HL-60 (cell line): ENCODE results near the gene AP3S1.

ENCODE experiments used
- POLR2AphosphoS5 ChIP-seq: IDR thresholded peaks from 2 replicates; pipeline ENCODE4 v1.6.1; 2012; ENCODE audit warnings: low read depth
- TF ChIP-seq, protein P1 (sequence below): IDR thresholded peaks from one replicate; pipeline ENCODE4 v1.5.1; 2011; ENCODE audit warnings: low read length, control low read depth, inconsistent platforms; ENCODE audit not compliant: insufficient read depth
- TF ChIP-seq, protein P2 (sequence below): IDR thresholded peaks from 2 replicates; pipeline ENCODE4 v1.6.1; 2012; ENCODE audit warnings: low read depth; ENCODE audit not compliant: insufficient replicate concordance

DNA sequence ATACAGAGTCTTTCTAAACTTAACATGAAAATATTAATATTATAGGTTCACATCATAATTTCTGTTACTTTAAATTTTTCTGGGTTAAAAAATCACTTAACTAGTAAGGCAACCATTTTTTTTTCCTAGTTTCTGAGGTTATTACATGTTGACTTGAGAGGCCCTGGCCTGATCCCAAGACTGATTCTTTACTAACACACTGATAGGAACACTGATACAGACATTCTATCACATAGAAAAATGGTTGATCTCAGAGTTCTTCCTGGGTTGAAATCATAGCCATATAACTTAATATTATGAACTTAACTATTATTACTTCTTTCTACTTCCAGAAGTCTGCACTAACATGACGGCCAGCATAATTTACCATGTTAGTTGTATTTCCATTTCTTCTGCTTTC is 43.0 kb downstream of the AP3S1 start:
- TF ChIP-seq, protein P1, sequence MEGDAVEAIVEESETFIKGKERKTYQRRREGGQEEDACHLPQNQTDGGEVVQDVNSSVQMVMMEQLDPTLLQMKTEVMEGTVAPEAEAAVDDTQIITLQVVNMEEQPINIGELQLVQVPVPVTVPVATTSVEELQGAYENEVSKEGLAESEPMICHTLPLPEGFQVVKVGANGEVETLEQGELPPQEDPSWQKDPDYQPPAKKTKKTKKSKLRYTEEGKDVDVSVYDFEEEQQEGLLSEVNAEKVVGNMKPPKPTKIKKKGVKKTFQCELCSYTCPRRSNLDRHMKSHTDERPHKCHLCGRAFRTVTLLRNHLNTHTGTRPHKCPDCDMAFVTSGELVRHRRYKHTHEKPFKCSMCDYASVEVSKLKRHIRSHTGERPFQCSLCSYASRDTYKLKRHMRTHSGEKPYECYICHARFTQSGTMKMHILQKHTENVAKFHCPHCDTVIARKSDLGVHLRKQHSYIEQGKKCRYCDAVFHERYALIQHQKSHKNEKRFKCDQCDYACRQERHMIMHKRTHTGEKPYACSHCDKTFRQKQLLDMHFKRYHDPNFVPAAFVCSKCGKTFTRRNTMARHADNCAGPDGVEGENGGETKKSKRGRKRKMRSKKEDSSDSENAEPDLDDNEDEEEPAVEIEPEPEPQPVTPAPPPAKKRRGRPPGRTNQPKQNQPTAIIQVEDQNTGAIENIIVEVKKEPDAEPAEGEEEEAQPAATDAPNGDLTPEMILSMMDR, result no peak
- TF ChIP-seq POLR2AphosphoS5, result no peak
- TF ChIP-seq, protein P2, sequence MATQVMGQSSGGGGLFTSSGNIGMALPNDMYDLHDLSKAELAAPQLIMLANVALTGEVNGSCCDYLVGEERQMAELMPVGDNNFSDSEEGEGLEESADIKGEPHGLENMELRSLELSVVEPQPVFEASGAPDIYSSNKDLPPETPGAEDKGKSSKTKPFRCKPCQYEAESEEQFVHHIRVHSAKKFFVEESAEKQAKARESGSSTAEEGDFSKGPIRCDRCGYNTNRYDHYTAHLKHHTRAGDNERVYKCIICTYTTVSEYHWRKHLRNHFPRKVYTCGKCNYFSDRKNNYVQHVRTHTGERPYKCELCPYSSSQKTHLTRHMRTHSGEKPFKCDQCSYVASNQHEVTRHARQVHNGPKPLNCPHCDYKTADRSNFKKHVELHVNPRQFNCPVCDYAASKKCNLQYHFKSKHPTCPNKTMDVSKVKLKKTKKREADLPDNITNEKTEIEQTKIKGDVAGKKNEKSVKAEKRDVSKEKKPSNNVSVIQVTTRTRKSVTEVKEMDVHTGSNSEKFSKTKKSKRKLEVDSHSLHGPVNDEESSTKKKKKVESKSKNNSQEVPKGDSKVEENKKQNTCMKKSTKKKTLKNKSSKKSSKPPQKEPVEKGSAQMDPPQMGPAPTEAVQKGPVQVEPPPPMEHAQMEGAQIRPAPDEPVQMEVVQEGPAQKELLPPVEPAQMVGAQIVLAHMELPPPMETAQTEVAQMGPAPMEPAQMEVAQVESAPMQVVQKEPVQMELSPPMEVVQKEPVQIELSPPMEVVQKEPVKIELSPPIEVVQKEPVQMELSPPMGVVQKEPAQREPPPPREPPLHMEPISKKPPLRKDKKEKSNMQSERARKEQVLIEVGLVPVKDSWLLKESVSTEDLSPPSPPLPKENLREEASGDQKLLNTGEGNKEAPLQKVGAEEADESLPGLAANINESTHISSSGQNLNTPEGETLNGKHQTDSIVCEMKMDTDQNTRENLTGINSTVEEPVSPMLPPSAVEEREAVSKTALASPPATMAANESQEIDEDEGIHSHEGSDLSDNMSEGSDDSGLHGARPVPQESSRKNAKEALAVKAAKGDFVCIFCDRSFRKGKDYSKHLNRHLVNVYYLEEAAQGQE, result no peak
